Stimulated activated naive CD4-positive, alpha-beta T cell (primary cell): ENCODE results near the gene RGS6.

Source experiments
- DNase-seq, 6 experiments: peaks; one replicate each; lab custom pipeline; 2025; lab: John Stamatoyannopoulos, UW

Gene RGS6

GRCh38 chr14:72164420-72165228, 232.4 kb downstream of the RGS6 start:
- no peak for DNase-seq

GRCh38 chr14:72165229-72165698, 233.0 kb downstream of the RGS6 start:
- DNase-seq, result no peak

GRCh38 chr14:72169521-72169920, 237.3 kb downstream of the RGS6 start:
- no peak for DNase-seq

- DNase-seq, result no peak
Observed at GRCh38 chr14:72172049-72172448, 239.8 kb downstream of the RGS6 start.

- no peak for DNase-seq
Observed at GRCh38 chr14:72172597-72172996, 240.4 kb downstream of the RGS6 start.

GRCh38 chr14:72173038-72173720, 240.9 kb downstream of the RGS6 start:
- DNase-seq, result no peak

- DNase-seq, result no peak
Observed at GRCh38 chr14:72177251-72177650, 245.0 kb downstream of the RGS6 start.

GRCh38 chr14:72178517-72178916, 246.3 kb downstream of the RGS6 start:
- no peak for DNase-seq

GRCh38 chr14:72182708-72183432, 250.6 kb downstream of the RGS6 start:
- no peak for DNase-seq

- DNase-seq, result no peak
Observed at GRCh38 chr14:72183631-72184030, 251.4 kb downstream of the RGS6 start.

- DNase-seq, result no peak
Observed at GRCh38 chr14:72186523-72186922, 254.3 kb downstream of the RGS6 start.

GRCh38 chr14:72196237-72197015, 264.2 kb downstream of the RGS6 start:
- DNase-seq, result no peak

GRCh38 chr14:72201645-72202044, 269.4 kb downstream of the RGS6 start:
- no peak for DNase-seq

- no peak for DNase-seq
Observed at GRCh38 chr14:72213424-72213823, 281.2 kb downstream of the RGS6 start.

- no peak for DNase-seq
Observed at GRCh38 chr14:72215080-72215479, 282.9 kb downstream of the RGS6 start.

GRCh38 chr14:72217135-72217534, 284.9 kb downstream of the RGS6 start:
- DNase-seq, result no peak

- DNase-seq, result no peak
Observed at GRCh38 chr14:72222046-72222445, 289.8 kb downstream of the RGS6 start.

GRCh38 chr14:72236629-72237028, 304.4 kb downstream of the RGS6 start:
- no peak for DNase-seq

GRCh38 chr14:72237722-72238666, 305.8 kb downstream of the RGS6 start:
- no peak for DNase-seq
